Right lobe of liver (tissue), 4 donors: ENCODE measurements around the gene AAR2.

Experiments
- POLR2A ChIP-seq: fragments of 450-650 bp; IDR thresholded peaks from one replicate; pipeline ENCODE4 v1.6.1; 2017; ENCODE audit warnings: antibody characterized with exemption, mild to moderate bottlenecking
- TF ChIP-seq, protein P1 (sequence below), 4 donors: fragments of 200-600 bp in 3 of 4; fragments of 450-650 bp in 1 of 4; IDR thresholded peaks; one replicate each; pipeline versions ENCODE4 v1.5.1 to v1.8.0; 2016 to 2022; ENCODE audit warnings: antibody characterized with exemption in 4 of 4, mild to moderate bottlenecking in 2 of 4
- donor health status: DM: no; HTN: no; CAD: no.
- donor health status: DM: no; HTN: no; CAD: no.
- donor health status: DM: no; HTN: yes; CAD: no.

DNA sequence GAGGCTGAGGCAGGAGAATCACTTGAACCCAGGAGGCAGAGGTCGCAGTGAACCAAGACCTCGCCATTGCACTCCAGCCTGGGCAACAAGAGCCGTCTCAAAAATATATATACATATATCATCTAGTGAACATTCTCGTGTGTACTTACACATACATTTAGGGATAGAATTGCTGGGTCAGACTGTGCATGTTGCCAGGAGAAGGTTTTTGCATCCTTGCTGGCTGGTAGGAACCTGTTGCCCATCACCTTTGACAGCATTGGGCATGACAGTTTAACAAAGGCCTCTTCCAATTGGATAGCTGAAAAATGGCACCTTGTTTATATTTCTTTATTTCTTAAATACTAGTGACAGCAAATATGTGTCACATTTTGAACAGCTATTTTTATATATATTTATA is 5.4 kb downstream of the AAR2 start:
- no peak for TF ChIP-seq POLR2A
- TF ChIP-seq, protein P1, sequence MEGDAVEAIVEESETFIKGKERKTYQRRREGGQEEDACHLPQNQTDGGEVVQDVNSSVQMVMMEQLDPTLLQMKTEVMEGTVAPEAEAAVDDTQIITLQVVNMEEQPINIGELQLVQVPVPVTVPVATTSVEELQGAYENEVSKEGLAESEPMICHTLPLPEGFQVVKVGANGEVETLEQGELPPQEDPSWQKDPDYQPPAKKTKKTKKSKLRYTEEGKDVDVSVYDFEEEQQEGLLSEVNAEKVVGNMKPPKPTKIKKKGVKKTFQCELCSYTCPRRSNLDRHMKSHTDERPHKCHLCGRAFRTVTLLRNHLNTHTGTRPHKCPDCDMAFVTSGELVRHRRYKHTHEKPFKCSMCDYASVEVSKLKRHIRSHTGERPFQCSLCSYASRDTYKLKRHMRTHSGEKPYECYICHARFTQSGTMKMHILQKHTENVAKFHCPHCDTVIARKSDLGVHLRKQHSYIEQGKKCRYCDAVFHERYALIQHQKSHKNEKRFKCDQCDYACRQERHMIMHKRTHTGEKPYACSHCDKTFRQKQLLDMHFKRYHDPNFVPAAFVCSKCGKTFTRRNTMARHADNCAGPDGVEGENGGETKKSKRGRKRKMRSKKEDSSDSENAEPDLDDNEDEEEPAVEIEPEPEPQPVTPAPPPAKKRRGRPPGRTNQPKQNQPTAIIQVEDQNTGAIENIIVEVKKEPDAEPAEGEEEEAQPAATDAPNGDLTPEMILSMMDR (IDR thresholded peaks at IDR 0.05): no peak
